Activated naive CD8-positive, alpha-beta T cell treated with anti-CD3 and anti-CD28 coated beads, Interleukin-2, amount 10 ng/mL, durations not matched to agents 7 days and 5 days (primary cell): ENCODE measurements around the gene PRRX2. TPM values are rescaled to one million over a fixed set of nuclear protein-coding genes. Genes with fewer than 3 reads are reported as not detected.
A peak's percentile ranks its signal among the peaks of the same experiment; 100 is the strongest.

Source experiments
- ATAC-seq: fragments of 150-1000 bp; cut with Tn5 transposase; one replicate; pipeline ENCODE4 v1.10.0; 2021; ENCODE audit warnings: low read depth, moderate library complexity
- POLR2A ChIA-PET: fragments of 350-600 bp; sonication (Branson Sonifier 250); formaldehyde crosslinking; loops from one replicate; lab custom pipeline; 2021; ENCODE audit warnings: antibody characterized with exemption; lab: Charles Lee
- DNase-seq: peaks from one replicate; pipeline ENCODE4 v3.0.0; 2021
- H3K27ac Mint-ChIP-seq: one replicate; pipeline ENCODE4 v1.8.0; 2022; ENCODE audit warnings: mild to moderate bottlenecking, mixed read lengths
- H3K27me3 Mint-ChIP-seq: one replicate; pipeline ENCODE4 v1.8.0; 2022; ENCODE audit warnings: mild to moderate bottlenecking, moderate library complexity, mixed read lengths
- H3K36me3 Mint-ChIP-seq: one replicate; pipeline ENCODE4 v1.8.0; 2021; ENCODE audit warnings: mild to moderate bottlenecking, mixed read lengths
- H3K4me1 Mint-ChIP-seq: one replicate; pipeline ENCODE4 v1.8.0; 2021; ENCODE audit warnings: mixed read lengths
- H3K4me3 Mint-ChIP-seq: one replicate; pipeline ENCODE4 v1.8.0; 2022; ENCODE audit warnings: mild to moderate bottlenecking, moderate library complexity, mixed read lengths
- H3K9me3 Mint-ChIP-seq: one replicate; pipeline ENCODE4 v1.8.0; 2021; ENCODE audit warnings: mixed read lengths
- total RNA-seq, 2 experiments: library from RNA; stranded (reverse); gene quantifications; one replicate each; pipeline ENCODE4 v1.2.3, GENCODE V29; 2021

Gene PRRX2
- total RNA-seq, 2 experiments from 2014 or later = not detected

DNA sequence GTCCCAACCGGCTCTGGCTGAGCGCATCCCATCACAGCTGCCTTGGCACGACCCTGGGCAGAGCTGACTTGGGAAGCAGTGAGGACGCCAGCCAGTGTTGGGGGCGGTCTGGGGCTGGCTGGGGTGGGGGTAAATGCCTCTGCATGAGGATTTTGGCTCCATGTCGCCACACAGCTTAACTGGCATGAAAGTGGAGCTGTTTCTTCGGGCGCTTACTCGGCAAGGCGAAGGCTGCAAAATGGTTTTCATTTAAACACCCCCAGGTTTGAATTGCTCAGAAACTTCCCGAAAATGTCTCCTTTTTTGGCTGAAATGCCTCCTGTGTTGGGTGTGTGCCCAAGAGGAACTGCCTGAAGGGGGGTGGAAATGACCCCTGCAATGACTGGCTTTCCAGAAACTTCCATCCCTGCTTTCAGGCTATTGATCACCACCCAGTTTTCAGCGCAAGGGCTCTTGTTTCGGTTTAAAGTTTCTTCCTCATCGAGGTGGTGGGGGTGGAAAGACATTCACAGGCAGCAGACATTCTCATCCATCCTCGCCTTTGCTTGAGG lies 49.1 kb downstream of the PRRX2 start:
- no peaks in the 10 kb centered on the region for H3K36me3 Mint-ChIP-seq
- H3K27me3 Mint-ChIP-seq = peaks cover 17% of the 10 kb centered on the region
- DNase-seq (no peak), ATAC-seq (no peak)
- no peaks in the 10 kb centered on the region for H3K9me3 Mint-ChIP-seq
- no peak overlapping the region for H3K27ac Mint-ChIP-seq
- POLR2A ChIA-PET = no interaction called here
- peaks cover 17% of the 10 kb centered on the region for H3K4me1 Mint-ChIP-seq
- no peak overlapping the region for H3K4me3 Mint-ChIP-seq

DNA sequence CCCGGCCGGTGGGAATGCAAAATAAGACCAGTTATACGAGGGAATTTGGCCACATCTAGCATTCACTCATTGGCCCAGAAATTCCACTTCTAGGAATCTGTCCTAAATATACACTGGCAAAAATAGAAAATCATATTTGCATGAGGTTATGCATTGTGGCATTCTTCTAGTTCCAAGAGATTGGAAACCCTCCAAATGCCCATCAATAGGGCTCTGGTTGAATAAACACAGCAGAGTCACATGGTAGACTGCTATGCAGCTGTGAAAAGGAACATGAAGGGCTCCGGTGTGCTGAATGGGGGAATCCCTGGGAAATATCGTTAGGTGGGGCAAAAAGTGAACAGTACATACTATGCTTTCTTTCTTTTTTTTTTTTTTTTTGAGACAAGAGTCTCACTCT lies 50.6 kb downstream of the PRRX2 start:
- ATAC-seq (no peak), DNase-seq (no peak)
- H3K27ac Mint-ChIP-seq = no peak overlapping the region
- no peaks in the 10 kb centered on the region for H3K36me3 Mint-ChIP-seq
- H3K4me1 Mint-ChIP-seq = peaks cover 11% of the 10 kb centered on the region
- H3K4me3 Mint-ChIP-seq = no peak overlapping the region
- peaks cover 17% of the 10 kb centered on the region for H3K27me3 Mint-ChIP-seq
- H3K9me3 Mint-ChIP-seq = no peaks in the 10 kb centered on the region
- POLR2A ChIA-PET = no interaction called here

DNA sequence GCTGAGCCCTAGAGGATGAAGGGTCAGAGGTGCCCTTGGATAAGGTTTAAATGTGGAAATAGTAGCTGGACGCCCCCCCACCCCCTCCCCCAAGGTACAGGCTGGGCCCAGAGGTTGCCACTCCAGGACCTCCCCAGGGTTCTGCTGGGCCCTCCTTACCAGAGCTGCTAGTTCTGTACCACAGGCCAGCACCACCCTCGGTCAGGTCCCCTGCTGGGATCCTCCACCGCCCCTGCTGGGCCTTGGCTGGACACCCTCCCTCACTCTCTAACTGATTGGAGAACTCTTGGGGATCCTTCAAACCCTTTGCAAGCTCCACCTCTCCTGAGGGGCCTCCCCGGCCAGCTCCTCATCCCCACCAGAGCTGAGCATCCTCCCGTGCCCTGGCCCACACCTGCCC lies 52.5 kb downstream of the PRRX2 start:
- POLR2A ChIA-PET = interaction anchor here (0.6 kb wide), 1 partner anchor 93 kb away, joined by 3 read pairs; no protein-coding TSS in a partner anchor
- DNase-seq (no peak), ATAC-seq (no peak)
- Mint-ChIP-seq H3K9me3 (no peaks in the 10 kb centered on the region), H3K4me1 (peaks cover 2% of the 10 kb centered on the region), H3K36me3 (no peaks in the 10 kb centered on the region), H3K27ac (no peak overlapping the region), H3K27me3 (peaks cover 14% of the 10 kb centered on the region), H3K4me3 (no peak overlapping the region)

DNA sequence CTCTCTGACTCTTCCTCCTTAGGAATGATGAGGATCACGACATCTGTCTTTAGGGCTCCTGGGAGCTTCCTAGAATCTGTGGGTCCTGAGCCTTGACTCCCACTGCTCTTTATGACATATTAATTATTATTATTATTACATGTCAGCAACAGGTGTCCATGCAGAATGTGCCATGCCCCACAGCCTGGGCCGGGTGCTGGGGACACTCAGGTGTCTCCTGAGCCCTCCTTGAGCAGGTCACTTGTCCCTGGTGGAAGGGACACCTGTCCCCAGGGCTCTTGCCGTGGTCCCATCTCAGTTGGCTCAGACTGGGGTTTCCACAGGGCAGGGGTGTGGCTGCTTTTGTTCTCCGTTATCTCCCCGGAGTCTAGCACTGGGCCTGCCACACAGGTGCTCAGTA lies 53.2 kb downstream of the PRRX2 start:
- no peaks in the 10 kb centered on the region for H3K9me3 Mint-ChIP-seq
- no peak for DNase-seq
- no peak overlapping the region for H3K27ac Mint-ChIP-seq
- no peak overlapping the region for H3K4me3 Mint-ChIP-seq
- POLR2A ChIA-PET = no interaction called here
- peaks cover 12% of the 10 kb centered on the region for H3K27me3 Mint-ChIP-seq
- no peak for ATAC-seq
- H3K36me3 Mint-ChIP-seq = no peaks in the 10 kb centered on the region
- H3K4me1 Mint-ChIP-seq = no peaks in the 10 kb centered on the region

DNA sequence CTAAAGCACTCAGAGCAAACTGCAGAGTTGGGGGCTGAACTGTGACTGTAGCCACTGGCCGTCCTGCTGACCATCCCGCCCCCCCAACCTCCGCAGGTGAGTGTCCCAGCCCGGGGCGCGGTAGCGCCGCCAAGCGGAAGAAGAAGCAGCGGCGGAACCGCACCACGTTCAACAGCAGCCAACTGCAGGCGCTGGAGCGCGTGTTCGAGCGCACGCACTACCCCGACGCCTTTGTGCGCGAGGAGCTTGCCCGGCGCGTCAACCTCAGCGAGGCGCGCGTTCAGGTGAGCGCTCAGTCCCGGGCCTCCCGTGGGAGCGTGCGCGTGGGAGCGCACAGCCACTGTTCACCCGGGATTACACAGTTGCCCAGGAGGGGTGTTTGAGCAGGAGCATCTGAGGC lies 53.7 kb downstream of the PRRX2 start:
- H3K4me1 Mint-ChIP-seq = no peaks in the 10 kb centered on the region
- ATAC-seq (no peak), DNase-seq (no peak)
- H3K36me3 Mint-ChIP-seq = no peaks in the 10 kb centered on the region
- no peaks in the 10 kb centered on the region for H3K9me3 Mint-ChIP-seq
- POLR2A ChIA-PET = no interaction called here
- no peak overlapping the region for H3K27ac Mint-ChIP-seq
- peaks cover 12% of the 10 kb centered on the region for H3K27me3 Mint-ChIP-seq
- no peak overlapping the region for H3K4me3 Mint-ChIP-seq

DNA sequence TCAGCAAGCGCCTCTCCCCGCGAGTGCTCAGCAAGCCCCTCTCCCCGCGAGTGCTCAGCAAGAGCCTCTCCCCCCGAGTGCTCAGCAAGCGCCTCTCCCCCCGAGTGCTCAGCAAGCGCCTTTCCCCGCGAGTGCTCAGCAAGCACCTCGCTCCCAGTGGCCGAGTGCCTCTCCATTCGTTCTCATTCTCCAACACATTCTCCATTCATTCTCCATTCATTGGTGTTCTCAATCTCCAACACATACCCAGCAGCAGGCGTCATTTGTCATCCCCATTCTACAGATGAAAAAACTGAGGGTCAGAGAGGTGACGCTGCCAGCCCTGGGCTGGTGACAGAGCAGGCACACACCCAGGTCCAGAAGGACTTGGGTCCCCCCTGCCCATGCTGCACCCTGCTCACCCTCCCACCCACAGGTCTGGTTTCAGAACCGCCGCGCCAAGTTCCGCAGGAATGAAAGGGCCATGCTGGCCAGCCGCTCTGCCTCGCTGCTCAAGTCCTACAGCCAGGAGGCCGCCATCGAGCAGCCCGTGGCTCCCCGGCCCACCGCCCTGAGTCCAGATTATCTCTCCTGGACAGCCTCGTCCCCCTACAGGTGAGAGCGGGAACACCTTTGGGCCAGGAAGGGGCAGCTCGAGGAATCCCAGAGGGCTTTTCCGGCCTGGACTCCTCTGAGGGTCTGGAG lies 54.9 kb downstream of the PRRX2 start:
- no peaks in the 10 kb centered on the region for H3K36me3 Mint-ChIP-seq
- peaks cover 12% of the 10 kb centered on the region for H3K27me3 Mint-ChIP-seq
- POLR2A ChIA-PET = no interaction called here
- DNase-seq (no peak), ATAC-seq (no peak)
- no peak overlapping the region for H3K27ac Mint-ChIP-seq
- H3K4me3 Mint-ChIP-seq = no peak overlapping the region
- H3K4me1 Mint-ChIP-seq = no peaks in the 10 kb centered on the region
- no peaks in the 10 kb centered on the region for H3K9me3 Mint-ChIP-seq

DNA sequence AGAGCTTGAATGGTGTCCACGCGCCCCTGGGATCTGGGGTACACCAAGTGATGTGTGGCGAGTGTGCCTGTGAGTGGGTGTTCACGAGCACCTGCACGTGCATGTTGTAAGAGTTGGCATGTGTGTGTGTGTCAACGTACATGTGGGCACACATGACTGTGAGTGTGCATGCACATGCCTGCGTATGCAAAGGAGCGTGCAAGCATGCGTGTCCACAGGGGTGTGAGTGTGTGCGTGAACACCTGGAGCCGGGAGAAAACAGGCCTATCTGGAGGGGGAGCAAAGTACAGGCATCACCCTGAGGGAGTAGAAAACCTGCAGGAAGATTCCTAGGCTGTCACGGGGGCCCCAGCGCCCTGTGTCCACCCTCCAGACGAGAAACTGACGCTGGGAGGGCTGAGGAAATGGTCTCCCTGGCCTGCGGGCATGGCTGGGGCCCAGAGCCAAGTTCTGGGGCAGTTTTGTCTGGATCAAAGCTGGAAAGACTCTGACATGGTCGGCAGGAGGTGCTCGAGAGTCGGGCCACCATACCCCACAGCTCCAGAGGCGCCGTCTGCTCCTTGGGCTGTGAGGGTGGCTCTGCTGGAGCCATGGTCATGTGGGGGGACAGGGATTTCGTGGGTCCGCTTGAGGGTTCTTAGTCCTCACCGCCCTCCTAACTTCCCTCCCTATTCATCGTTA lies 55.6 kb downstream of the PRRX2 start:
- Mint-ChIP-seq H3K4me1 (no peaks in the 10 kb centered on the region), H3K27me3 (peaks cover 8% of the 10 kb centered on the region), H3K36me3 (no peaks in the 10 kb centered on the region), H3K9me3 (no peaks in the 10 kb centered on the region), H3K4me3 (no peak overlapping the region), H3K27ac (no peak overlapping the region)
- DNase-seq = no peak
- POLR2A ChIA-PET = no interaction called here
- no peak for ATAC-seq

DNA sequence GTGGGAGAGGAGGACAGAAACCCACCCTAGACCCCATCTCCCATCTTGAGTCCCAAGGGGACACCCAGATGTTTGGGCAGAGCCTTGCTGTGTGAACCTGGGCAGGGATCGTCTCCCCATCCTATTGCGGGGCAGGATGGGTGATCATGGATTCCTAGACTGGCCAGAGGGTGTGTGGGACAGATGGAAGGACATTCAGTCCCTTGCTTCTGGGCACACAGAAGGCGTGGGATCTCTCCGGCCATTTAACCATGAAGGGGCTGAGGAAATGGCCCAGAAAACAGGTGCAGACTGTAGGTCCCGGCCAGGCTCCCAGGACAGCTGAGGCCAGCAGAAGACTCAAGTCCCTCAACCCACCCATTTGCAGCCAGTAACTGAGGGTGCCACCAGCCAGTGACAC lies 57.5 kb downstream of the PRRX2 start:
- ATAC-seq (no peak), DNase-seq (no peak)
- POLR2A ChIA-PET = no interaction called here
- H3K9me3 Mint-ChIP-seq = no peaks in the 10 kb centered on the region
- H3K27ac Mint-ChIP-seq = no peak overlapping the region
- H3K4me1 Mint-ChIP-seq = peaks cover 1% of the 10 kb centered on the region
- H3K4me3 Mint-ChIP-seq = no peak overlapping the region
- peaks cover 7% of the 10 kb centered on the region for H3K27me3 Mint-ChIP-seq
- H3K36me3 Mint-ChIP-seq = no peaks in the 10 kb centered on the region

DNA sequence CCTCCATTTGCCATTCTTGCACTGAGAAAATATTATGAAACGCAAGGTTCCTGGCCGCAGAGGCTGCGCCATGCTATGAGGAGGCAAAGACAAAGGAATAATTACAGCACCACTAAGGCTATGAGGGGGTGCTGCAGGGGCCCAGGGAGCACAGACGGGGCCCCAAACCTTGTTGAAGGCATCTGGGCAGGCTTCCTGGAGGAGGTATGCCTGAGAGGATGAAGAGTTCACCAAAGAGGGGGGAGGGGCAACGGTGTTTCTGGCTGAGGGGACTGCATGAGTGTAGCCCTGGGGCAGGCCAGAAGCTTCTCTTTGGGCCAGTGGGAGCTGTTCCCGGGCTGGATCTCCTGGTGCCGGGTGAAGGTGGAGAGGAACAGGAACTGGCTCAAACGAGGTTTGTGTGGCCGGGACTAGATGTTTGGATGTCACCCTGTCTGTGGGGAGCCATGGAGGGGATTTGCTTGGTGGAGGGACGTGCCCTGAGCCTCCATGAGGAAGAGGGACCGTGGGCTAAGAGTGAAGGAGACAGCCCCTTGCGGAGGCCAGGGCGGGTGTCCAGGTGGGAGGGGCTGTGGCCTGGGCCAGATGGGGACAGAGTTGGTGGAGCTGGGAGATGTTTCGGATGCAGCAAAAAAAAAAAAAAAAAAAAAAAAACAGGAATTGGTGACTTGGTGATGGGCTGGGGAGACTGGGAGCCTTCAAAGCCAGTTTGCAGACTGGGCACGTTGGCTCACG lies 59.2 kb downstream of the PRRX2 start:
- Mint-ChIP-seq H3K36me3 (no peaks in the 10 kb centered on the region), H3K4me3 (no peak overlapping the region), H3K4me1 (peaks cover 1% of the 10 kb centered on the region), H3K27me3 (peaks cover 10% of the 10 kb centered on the region), H3K9me3 (no peaks in the 10 kb centered on the region), H3K27ac (no peak overlapping the region)
- no peak for DNase-seq
- POLR2A ChIA-PET = interaction anchor here (0.6 kb wide), 1 partner anchor 82 kb away, joined by 6 read pairs; no protein-coding TSS in a partner anchor
- no peak for ATAC-seq

DNA sequence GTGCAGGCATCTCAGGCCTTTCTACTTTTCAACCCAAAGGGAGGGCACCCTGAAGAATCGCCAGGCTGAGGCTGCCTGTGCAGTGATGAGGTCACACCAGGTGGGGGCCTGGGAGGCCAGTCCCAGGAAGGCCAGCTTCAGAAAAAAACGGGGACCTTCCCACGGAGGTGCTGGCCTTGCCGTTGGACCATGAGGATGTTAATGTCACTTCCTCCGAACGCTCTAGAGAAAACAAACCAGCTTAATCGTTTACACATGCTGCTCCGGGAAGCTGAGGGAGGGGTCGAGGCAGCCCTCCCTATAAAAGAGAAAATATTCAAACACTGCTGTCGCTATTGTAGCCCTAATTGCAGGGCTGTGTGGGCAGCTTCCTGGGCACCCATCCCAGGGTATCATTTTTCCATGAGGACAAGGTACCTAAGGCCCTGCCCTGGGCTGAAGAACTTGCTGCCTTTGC lies 60.4 kb downstream of the PRRX2 start:
- Mint-ChIP-seq H3K36me3 (no peaks in the 10 kb centered on the region), H3K27ac (no peak overlapping the region), H3K4me3 (no peak overlapping the region), H3K27me3 (peaks cover 14% of the 10 kb centered on the region), H3K9me3 (no peaks in the 10 kb centered on the region), H3K4me1 (peaks cover 1% of the 10 kb centered on the region)
- POLR2A ChIA-PET = interaction anchor here (1.7 kb wide), 1 partner anchor 12 kb away, joined by 9 read pairs; no protein-coding TSS in a partner anchor
- ATAC-seq = no peak
- no peak for DNase-seq

DNA sequence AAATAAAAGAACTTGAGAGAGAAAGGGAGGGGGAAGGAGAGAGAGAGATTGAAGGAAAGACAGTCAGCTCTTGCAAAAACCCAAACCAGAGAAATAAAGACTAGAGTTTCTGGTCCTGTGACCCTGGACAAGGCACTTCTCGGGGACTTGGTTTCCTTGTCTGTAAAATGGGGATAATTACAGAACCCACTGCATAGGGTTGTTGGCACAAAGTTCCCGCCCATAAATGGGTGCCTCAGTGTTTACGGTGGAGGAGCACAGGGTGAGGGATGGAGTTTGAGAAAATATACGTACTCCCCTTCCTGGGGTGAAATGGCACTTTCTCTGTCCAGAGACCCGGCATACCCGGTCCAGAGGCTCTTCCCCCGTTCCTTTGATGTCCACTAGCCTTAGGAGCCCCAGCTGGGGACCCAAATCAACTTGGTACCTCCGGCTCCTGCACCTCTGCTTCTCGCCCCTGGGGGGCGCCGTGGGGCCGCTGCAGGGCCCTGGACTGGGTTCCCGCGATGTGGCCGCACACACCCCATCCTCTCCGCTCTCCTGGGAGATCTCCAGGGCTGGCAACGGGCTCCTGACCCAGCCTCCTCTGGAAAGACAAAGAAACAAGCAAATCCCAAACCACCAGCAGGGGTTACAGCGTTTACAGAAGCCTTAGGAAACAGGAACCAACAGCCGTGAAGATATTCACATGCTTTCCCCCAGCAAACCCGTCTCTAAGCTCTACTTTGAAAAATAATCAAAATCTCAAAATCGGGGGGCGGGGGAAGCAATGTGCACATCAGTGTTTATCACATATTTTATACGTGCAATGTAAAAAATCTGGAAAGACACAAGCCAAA lies 61.1 kb downstream of the PRRX2 start:
- Mint-ChIP-seq H3K27me3 (peaks cover 18% of the 10 kb centered on the region), H3K4me1 (peaks cover 1% of the 10 kb centered on the region), H3K4me3 (peak overlapping the region; percentile 25), H3K36me3 (no peaks in the 10 kb centered on the region), H3K27ac (no peak overlapping the region), H3K9me3 (no peaks in the 10 kb centered on the region)
- DNase-seq (peak; percentile 82), ATAC-seq (peak; percentile 89)
- POLR2A ChIA-PET = interaction anchor here (0.6 to 1.7 kb wide), 3 partner anchors 11 to 58 kb away, joined by 3 to 9 read pairs (median 3); no protein-coding TSS in a partner anchor

DNA sequence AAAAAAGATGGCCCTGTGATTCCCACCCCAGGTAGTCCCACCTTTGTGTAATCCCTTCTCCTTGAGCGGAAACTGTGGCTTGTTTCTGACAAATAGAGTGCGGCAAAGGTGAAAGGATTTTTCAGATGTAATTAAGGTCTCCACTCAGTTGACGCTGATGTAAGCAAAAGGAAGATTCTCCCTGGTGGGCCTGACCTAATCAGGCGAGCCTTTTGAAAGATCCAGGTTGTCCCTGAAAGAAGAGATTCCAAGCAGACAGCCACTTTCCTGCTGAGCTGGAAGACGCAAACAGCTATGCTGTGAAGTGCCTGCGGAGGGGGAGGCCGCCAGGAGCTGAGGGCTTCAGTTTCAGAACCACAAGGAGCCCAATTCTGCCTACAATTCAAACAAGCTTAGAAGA lies 63.3 kb downstream of the PRRX2 start:
- Mint-ChIP-seq H3K36me3 (no peaks in the 10 kb centered on the region), H3K4me3 (no peak overlapping the region), H3K27me3 (peaks cover 18% of the 10 kb centered on the region), H3K9me3 (no peaks in the 10 kb centered on the region), H3K27ac (no peak overlapping the region), H3K4me1 (peaks cover 1% of the 10 kb centered on the region)
- ATAC-seq = no peak
- no peak for DNase-seq
- POLR2A ChIA-PET = interaction anchor here (1.4 kb wide), 1 partner anchor 24 kb away, joined by 5 read pairs; no protein-coding TSS in a partner anchor
